Measurements from ENCODE around the gene HDAC8.

Gene HDAC8

GRCh38 chrX:72479324-72480274 is 93.0 kb downstream of the HDAC8 start:
- CTCF ChIA-PET, result no interaction called here
- TF ChIP-seq CTCF (IDR thresholded peaks at IDR 0.05; ENCODE audit: control extremely low read depth, extremely low read depth, low read depth, missing control alignments), result no peak
- no peak for DNase-seq (ENCODE audit: extremely low spot score)
- POLR2A ChIA-PET, result no interaction called here

GRCh38 chrX:72478853-72479252 is 93.8 kb downstream of the HDAC8 start:
- ChIA-PET CTCF (no interaction called here), POLR2A (no interaction called here)
- DNase-seq (ENCODE audit: extremely low spot score), result no peak
- TF ChIP-seq CTCF (IDR thresholded peaks at IDR 0.05; ENCODE audit: control extremely low read depth, extremely low read depth, low read depth, missing control alignments), result no peak

- TF ChIP-seq CTCF (IDR thresholded peaks at IDR 0.05; ENCODE audit: control extremely low read depth, extremely low read depth, low read depth, missing control alignments), result no peak
- CTCF ChIA-PET, result no interaction called here
- DNase-seq (ENCODE audit: extremely low spot score), result no peak
- POLR2A ChIA-PET, result no interaction called here
Observed at GRCh38 chrX:72478351-72478750, 94.3 kb downstream of the HDAC8 start.

- no peak for DNase-seq (ENCODE audit: extremely low spot score)
- TF ChIP-seq CTCF (IDR thresholded peaks at IDR 0.05; ENCODE audit: control extremely low read depth, extremely low read depth, low read depth, missing control alignments), result no peak
- POLR2A ChIA-PET, result no interaction called here
- CTCF ChIA-PET, result no interaction called here
Observed at GRCh38 chrX:72477781-72478181, 94.9 kb downstream of the HDAC8 start.

- no peak for DNase-seq (ENCODE audit: extremely low spot score)
- TF ChIP-seq CTCF (IDR thresholded peaks at IDR 0.05; ENCODE audit: control extremely low read depth, extremely low read depth, low read depth, missing control alignments), result no peak
Observed at GRCh38 chrX:72477376-72477775, 95.3 kb downstream of the HDAC8 start.

GRCh38 chrX:72475952-72476668 is 96.5 kb downstream of the HDAC8 start:
- CTCF ChIA-PET, result no interaction called here
- no peak for DNase-seq (ENCODE audit: extremely low spot score)

More at GRCh38 chrX:72477376-72477775, 95.3 kb downstream of the HDAC8 start:
- ChIA-PET CTCF (no interaction called here), POLR2A (no interaction called here)

More at GRCh38 chrX:72475952-72476668, 96.5 kb downstream of the HDAC8 start:
- POLR2A ChIA-PET, result no interaction called here
- no peak for TF ChIP-seq CTCF (IDR thresholded peaks at IDR 0.05; ENCODE audit: control extremely low read depth, extremely low read depth, low read depth, missing control alignments)
